Right atrium auricular region (tissue), 2 donors: ENCODE measurements around the gene B3GAT3. TPM values are rescaled to one million over a fixed set of nuclear protein-coding genes. Genes with fewer than 3 reads are reported as not detected.
A peak's percentile ranks its signal among the peaks of the same experiment; 100 is the strongest.
"Not testable (repeated sequence)": the region's sequence is repeated elsewhere in the genome, so short reads cannot be mapped to it uniquely, and the experiment has no call there.

ENCODE experiments used
- DNase-seq: peaks from one replicate; pipeline ENCODE4 v3.0.0-alpha.2; 2019; ENCODE audit warnings: low spot score
- H3K27ac ChIP-seq, 2 donors: fragments of 200-600 bp; sonication (generic); 1 replicate in 1 of 2; 2 replicates in 1 of 2; pipeline ENCODE4 v1.5.1; 2016 to 2019
- H3K27me3 ChIP-seq, 2 donors: fragments of 200-600 bp; sonication (generic); one replicate each; pipeline versions ENCODE4 v1.5.1 to v1.6.0; 2017 to 2019
- H3K36me3 ChIP-seq: fragments of 200-600 bp; sonication (generic); one replicate; pipeline ENCODE4 v1.5.1; 2016
- H3K4me1 ChIP-seq, 2 donors: fragments of 200-600 bp; sonication (generic); one replicate each; pipeline versions ENCODE4 v1.5.1 to v1.6.0; 2017 to 2019
- H3K4me3 ChIP-seq, 2 donors: fragments of 200-600 bp; sonication (generic); 1 replicate in 1 of 2; 2 replicates in 1 of 2; pipeline ENCODE4 v1.5.1; 2017 to 2019; ENCODE audit warnings: mild to moderate bottlenecking in 1 of 2, moderate library complexity in 1 of 2
- H3K9me3 ChIP-seq, 2 donors: fragments of 200-600 bp; sonication (generic); one replicate each; pipeline ENCODE4 v1.5.1; 2019
- CTCF ChIP-seq, 2 donors: fragments of 200-600 bp; sonication (generic); IDR thresholded peaks; one replicate each; pipeline ENCODE4 v1.5.1; 2019; ENCODE audit warnings: antibody characterized with exemption in 2 of 2
- total RNA-seq, 2 donors: library from RNA; depleted of rRNA; stranded (reverse); fragments of >200 nt; gene quantifications; one replicate each; pipeline ENCODE4 v1.1.0, GENCODE V29; 2016

Gene B3GAT3
- total RNA-seq, 2 donors from 2014 or later = 12.7 to 14.0 TPM

GRCh38 chr11:62627713-62628112 lies 5.9 kb upstream of the B3GAT3 start:
- no peak for DNase-seq
- H3K27ac ChIP-seq = no peak overlapping the region
- H3K4me3 ChIP-seq = no peak overlapping the region
- no peak for TF ChIP-seq CTCF (IDR thresholded peaks at IDR 0.05)
- H3K9me3 ChIP-seq = no peaks in the 10 kb centered on the region
- H3K4me1 ChIP-seq = no peaks in the 10 kb centered on the region
- peaks cover 77% of the 10 kb centered on the region for H3K36me3 ChIP-seq
- no peaks in the 10 kb centered on the region for H3K27me3 ChIP-seq

GRCh38 chr11:62622476-62623089 lies 797 bp upstream of the B3GAT3 start:
- DNase-seq = no peak
- Histone ChIP-seq H3K27ac (peak overlapping the region; percentile 83 to 84), H3K9me3 (no peaks in the 10 kb centered on the region), H3K4me1 (peaks cover 0 to 21% of the 10 kb centered on the region in 2 donors), H3K27me3 (no peaks in the 10 kb centered on the region), H3K4me3 (peak overlapping the region in 1 of 2 donors; percentile 90), H3K36me3 (peaks cover 25% of the 10 kb centered on the region)
- no peak for TF ChIP-seq CTCF (IDR thresholded peaks at IDR 0.05)

- Histone ChIP-seq H3K27ac (peak overlapping the region; percentile 83 to 84), H3K27me3 (no peaks in the 10 kb centered on the region), H3K4me1 (peaks cover 0 to 21% of the 10 kb centered on the region in 2 donors), H3K36me3 (peaks cover 22% of the 10 kb centered on the region), H3K9me3 (no peaks in the 10 kb centered on the region), H3K4me3 (peak overlapping the region; percentile 56 to 90)
- DNase-seq = no peak
- no peak for TF ChIP-seq CTCF (IDR thresholded peaks at IDR 0.05)
These were observed 689 bp downstream of the B3GAT3 start for GRCh38 chr11:62621027-62621566.

DNA sequence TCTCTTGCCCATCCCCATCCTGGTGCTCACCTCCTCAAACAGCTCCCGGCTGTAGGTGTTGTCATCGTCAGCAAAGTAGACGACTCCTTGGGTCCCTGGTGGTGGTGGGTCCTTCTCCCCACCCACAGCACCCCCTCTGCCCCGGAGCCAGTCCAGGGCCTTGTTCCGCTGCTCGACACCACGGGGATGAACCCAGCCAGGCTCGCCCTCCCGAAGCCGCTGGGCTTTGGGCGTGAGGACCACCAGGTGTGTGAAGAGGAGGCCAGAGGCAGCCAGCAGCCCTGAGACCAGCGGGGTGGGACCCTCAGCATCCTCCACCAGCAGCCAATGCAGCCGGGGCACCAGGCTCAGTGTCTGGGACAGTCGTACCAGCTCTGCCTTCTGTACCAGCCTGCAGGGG lies 4.8 kb downstream of the B3GAT3 start:
- H3K9me3 ChIP-seq, H3K36me3 ChIP-seq, H3K27me3 ChIP-seq, H3K27ac ChIP-seq, H3K4me3 ChIP-seq, DNase-seq: not testable (repeated sequence)
- H3K4me1 ChIP-seq = peaks cover 0 to 23% of the 10 kb centered on the region in 2 donors

- Histone ChIP-seq H3K4me1 (peaks cover 0 to 28% of the 10 kb centered on the region in 2 donors), H3K9me3 (no peaks in the 10 kb centered on the region), H3K4me3 (no peak overlapping the region), H3K27me3 (no peaks in the 10 kb centered on the region), H3K36me3 (peaks cover 10% of the 10 kb centered on the region), H3K27ac (no peak overlapping the region)
- DNase-seq = no peak
- no peak for TF ChIP-seq CTCF (IDR thresholded peaks at IDR 0.05)
These were observed 6.3 kb downstream of the B3GAT3 start for GRCh38 chr11:62615521-62615920.

- peaks cover 10% of the 10 kb centered on the region for H3K36me3 ChIP-seq
- H3K27me3 ChIP-seq = no peaks in the 10 kb centered on the region
- no peaks in the 10 kb centered on the region for H3K9me3 ChIP-seq
- no peak for TF ChIP-seq CTCF (IDR thresholded peaks at IDR 0.05)
- no peak overlapping the region for H3K4me3 ChIP-seq
- H3K4me1 ChIP-seq = peaks cover 0 to 28% of the 10 kb centered on the region in 2 donors
- no peak for DNase-seq
- H3K27ac ChIP-seq = no peak overlapping the region
These were observed 7.5 kb downstream of the B3GAT3 start for GRCh38 chr11:62614275-62614674.
